ENCODE measurements around the gene ARHGEF39. TPM values are rescaled to one million over a fixed set of nuclear protein-coding genes. Genes with fewer than 3 reads are reported as not detected.

The ARHGEF39 gene
- total RNA-seq, 1 donor from 2014 or later = 2.4 TPM

- DNase-seq = no peak
Measured at GRCh38 chr9:35675204-35675603, 10.2 kb upstream of the ARHGEF39 start.

GRCh38 chr9:35674025-35674361 lies 9.0 kb upstream of the ARHGEF39 start:
- no peak for DNase-seq

DNA sequence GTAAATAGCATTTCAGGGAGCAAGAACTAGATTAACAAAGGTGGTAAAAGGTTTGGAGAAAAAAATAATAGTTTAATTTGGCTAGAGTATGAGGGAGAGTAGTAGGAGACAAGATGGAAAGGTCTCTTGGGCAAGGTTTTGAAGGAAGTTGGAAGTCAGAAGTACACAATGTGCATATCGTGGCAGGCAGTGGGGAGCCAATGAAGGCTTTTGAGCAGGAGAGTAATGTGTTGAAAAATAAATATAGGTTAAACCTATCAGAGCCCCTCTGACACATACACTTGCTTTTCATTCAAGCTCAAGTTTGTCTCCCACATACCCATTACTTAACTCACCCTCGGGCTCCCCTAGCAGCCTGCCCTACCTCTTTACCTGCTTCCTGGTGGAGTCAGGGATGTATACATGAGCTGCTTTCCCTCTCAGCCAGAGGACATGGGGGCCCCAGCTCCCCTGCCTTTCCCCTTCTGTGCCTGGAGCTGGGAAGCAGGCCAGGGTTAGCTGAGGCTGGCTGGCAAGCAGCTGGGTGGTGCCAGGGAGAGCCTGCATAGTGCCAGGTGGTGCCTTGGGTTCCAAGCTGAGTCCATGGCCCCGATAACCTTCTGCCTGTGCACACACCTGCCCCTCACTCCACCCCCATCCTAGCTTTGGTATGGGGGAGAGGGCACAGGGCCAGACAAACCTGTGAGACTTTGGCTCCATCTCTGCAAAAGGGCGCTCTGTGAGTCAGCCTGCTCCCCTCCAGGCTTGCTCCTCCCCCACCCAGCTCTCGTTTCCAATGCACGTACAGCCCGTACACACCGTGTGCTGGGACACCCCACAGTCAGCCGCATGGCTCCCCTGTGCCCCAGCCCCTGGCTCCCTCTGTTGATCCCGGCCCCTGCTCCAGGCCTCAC lies 8.4 kb upstream of the ARHGEF39 start, which contains the start of gene CA9:
Gene CA9 (plus strand): TSS at position 797 of the 893 bp plus-strand sequence. CDS start 32 bp downstream, at position 829.
- no peak for DNase-seq

DNA sequence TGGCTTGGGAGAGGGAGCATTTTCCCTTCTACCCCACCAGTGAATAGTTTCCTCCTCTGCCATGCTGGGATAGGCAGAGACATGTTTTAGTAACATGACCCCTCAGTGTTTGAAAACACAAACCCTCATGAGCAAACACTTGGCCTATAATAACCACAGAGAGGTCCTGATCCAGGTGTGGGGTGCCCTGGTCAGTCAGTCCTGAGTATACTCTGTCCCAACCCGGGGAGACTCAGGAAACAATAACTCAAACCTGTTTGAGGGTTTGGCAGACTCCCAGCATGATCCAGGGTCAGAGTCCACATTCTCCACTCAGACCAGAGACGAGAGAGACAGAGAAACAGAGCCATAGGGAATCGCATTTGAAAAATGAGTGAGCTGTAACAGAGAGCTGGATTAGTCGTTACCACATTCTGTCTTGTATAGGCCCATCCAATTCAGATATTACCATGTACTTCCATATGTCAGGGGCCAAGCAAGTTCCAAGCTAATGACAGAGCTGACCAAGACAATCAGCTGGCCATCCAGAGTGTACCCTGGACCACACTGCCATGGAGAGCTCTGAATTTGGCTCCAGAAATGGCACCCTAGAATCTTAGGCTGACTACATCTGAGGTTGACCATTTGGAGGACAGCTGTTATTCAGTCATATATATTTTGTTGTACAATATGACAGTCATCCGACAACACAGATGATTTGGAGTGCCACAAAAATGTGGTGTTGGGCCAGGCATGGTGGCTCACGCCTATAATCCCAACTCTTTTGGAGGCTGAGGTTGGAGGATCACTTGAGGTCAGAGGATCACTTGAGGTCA lies 4.5 kb upstream of the ARHGEF39 start:
- no peak for DNase-seq

GRCh38 chr9:35667939-35668338 lies 2.9 kb upstream of the ARHGEF39 start:
- no peak for DNase-seq

DNA sequence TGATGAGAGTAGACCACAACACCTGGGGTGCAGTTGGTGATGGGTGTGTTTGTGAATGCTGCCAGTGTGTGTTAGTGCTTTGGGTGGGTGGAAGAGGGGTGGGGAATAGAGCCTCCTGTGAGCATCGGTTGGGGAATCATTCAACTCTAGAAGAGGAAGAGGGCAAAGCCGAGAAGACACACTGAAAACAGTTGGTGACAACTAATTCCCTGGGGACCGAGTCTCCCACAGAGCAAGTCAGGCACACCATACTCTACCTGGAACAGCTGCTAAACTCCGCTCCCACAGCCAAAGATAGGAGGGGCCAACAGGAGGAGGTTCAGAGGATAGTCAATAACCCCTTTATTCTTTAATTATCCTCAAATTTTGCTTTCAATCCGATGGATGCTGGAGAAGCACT lies 1.6 kb upstream of the ARHGEF39 start:
- DNase-seq = no peak

GRCh38 chr9:35666045-35666444 lies 1.1 kb upstream of the ARHGEF39 start:
- DNase-seq = no peak

DNA sequence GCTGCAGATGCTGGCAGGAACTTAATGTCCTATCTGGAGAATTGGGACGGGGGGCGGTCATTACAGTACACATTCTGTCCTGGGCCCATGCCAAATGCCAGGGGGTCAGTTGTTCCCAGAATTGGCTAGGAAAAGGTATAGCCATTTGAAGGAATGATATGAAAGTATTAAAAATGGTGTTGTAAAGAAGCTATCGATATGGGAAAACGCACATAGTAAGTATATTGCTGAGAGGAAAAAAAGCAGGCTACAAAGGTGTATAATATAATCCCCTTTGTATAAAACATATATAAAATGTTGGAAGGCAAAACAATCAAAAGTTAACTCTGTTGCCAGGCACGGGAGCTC lies 450 bp upstream of the ARHGEF39 start:
- DNase-seq = no peak

DNA sequence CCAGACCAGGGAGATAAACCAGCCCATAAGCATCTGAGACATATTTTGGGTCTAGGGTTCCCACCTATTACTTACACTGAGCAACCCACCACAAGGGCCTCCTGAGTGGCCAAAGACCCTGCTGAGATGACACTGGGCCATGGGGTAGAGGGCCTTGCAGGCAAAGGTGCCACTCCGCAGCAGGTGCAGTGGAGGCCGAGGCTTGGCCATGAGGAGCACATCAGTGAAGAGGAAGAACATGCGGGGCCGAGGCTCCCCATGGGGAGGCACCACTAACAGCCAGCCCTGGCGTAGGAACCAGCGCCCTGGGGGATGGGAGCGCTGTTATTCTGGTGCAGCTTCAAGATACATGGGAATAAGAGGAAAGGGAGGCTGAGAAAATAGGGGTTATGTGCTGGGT lies 2.6 kb downstream of the ARHGEF39 start:
- DNase-seq = no peak

DNA sequence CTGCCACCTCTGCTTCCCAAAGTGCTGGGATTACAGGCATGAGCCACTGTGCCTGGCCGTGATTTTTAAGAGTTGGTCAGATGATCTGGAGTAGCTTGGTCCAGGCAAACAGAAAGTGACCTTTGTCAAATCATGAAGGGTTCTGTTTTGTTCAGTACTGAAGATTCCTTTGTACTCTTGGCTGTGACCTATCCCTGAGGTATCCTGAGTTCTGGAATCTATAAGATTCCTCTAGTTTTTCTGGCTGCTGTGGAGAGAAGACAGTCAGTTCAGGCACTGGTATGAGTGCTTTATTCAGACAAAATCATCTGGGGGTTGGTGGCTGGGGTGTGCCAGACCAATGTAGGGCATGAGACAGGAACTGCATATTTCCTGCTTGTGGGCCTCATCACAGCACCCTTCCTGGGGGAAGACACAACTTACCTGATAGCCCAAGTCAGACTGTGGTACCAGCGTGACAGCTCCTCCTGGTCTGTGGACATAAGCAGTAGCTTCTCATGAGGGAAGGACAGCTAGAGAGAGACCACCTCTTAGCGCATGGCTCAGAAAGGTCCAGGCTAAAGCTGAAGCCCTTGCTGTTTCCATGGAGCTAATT lies 3.1 kb downstream of the ARHGEF39 start:
- DNase-seq = no peak

GRCh38 chr9:35660966-35661415 lies 4.0 kb downstream of the ARHGEF39 start:
- no peak for DNase-seq

GRCh38 chr9:35659340-35659739 lies 5.7 kb downstream of the ARHGEF39 start:
- no peak for DNase-seq

DNA sequence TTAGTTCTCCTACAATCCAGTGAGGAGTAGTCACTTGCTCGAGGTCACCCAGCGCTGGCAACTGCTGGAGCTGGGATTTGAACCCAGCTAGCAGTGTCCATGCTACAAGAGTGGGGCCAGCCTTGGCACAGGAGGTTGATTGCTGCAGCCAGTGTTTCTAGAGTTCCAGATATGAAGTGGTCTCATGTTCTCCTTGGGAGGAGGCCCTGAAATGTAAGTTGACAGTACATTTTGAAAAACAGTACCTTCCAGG lies 6.1 kb downstream of the ARHGEF39 start:
- no peak for DNase-seq

DNA sequence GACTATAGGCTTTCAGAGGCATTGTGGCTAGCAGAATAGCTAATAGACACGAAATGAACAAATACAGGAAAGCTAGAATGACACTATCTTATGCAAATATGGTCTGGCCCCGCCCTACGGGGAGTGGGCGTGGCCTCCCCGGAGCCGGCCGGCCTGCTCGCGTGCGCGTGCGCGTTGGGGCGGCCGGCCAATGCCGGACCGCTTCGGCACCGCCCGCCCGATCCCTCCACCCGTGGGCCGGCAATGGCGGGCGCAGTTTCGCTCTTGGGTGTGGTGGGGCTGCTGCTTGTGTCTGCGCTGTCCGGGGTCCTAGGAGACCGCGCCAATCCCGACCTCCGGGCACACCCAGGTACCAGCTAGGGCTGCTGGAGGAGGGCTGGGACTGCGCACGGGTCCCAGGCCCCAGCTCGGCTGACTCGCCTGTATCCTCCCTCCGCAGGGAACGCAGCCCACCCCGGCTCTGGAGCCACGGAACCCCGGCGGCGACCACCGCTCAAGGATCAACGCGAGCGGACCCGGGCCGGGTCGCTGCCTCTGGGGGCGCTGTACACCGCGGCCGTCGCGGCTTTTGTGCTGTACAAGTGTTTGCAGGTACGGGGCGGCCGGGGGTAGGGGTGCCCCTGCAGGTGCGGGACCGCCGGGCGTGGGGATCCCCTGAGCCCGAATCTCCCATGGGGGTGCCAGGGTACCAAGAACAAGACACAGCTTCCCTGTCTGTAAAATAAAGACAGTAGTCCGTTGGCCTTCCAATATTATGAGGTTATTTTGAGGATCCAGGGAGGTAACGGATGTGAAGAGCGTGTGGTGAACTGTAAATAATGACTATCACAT lies 6.6 kb downstream of the ARHGEF39 start, which contains the start of gene CCDC107:
Gene CCDC107 (plus strand): TSS at position 156 of the 831 bp plus-strand sequence. CDS start 88 bp downstream, at position 244.
- DNase-seq = peak; percentile 82

- DNase-seq = peak; percentile 99
Measured at GRCh38 chr9:35657546-35658136, 7.4 kb downstream of the ARHGEF39 start, which contains the start of gene RMRP. RMRP (minus strand) TSS chr9:35658019.

- peak; percentile 61 for DNase-seq
Measured at GRCh38 chr9:35656831-35657545, 8.0 kb downstream of the ARHGEF39 start.

- DNase-seq = no peak
Measured at GRCh38 chr9:35656348-35656747, 8.6 kb downstream of the ARHGEF39 start.

DNA sequence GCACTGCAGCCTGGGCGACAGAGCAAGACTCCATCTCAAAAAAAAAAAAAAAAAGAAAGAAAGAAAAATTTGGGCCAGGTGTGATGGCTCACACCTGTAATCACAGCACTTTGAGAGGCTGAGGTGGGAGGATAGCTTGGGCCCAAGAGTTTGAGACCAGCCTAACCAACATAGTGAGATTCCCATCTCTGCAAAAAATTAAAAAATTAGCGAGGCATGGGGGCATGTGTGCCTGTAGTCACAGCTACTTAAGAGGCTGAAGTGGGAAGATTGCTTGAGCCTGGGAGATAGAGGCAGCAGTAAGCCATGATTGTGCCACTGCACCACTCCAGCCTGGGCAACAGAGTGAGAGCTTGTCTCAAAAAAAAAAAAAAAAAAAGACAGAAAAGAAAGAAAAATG lies 11.4 kb downstream of the ARHGEF39 start:
- no peak for DNase-seq

DNA sequence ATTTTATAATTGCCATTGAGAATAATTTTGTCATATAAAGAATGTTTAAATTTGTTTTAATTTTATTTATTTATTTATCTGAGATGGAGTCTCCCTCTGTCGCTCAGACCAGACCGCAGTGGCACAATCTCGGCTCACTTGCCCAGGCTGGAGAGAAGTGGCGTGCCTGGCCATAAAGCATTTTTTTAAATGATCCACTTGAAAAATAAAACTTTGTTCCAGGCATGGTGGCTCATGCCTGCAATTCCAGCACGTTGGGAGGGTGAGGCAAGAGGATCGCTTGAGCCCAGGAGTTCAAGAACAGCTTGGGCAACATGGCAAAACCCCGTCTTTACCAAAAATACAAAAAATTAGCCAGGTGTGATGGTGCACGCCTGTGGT lies 12.2 kb downstream of the ARHGEF39 start:
- DNase-seq = no peak

DNA sequence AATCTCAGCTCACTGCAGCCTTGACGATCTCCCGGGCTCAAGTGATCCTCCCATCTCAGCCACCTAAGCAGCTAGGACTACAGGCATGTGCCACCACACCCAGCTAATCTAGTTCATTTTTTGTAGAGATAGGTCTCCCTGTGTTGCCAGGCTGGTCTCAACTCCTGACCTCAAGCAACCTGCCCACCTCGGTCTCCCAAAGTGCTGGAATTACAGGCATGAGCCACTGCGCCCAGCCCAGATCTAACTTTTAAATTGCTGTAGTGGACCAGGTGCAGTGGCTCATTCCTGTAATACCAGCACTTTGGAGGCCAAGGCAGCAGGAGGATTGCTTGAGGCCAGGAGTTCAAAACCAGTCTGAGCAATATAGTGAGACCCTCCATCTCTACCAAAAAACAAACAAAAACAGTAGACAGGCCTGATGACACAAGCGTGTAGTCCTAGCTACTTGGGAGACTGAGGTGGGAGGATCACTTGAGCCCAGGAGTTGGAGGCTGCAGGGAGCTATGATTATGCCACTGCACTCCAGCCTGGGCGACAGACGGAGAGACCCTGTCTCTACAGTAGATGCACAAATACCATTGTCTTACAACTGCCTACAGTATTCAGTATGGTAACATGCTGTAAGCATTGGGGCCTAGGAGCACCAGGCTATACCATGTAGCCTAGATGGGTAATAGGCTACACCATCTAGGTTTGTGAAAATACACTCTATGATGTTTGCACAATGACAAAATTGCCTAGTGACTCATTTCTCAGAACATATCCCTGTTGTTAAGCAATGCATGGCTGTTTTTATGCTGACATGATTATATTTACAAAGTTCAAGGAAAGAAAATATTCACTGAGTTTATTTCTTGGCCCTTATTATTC lies 12.8 kb downstream of the ARHGEF39 start:
- DNase-seq = no peak

Data from skin of body (tissue), 2 donors.